ENCODE results near the gene LONP1.

LONP1 gene

GRCh38 chr19:5698635-5699422 lies 21.1 kb downstream of the LONP1 start:
- TF ChIP-seq CTCF (IDR thresholded peaks at IDR 0.05; ENCODE audit: low read depth, low read length) = no peak
- DNase-seq (ENCODE audit: extremely low read depth, low read depth) = no peak

DNA sequence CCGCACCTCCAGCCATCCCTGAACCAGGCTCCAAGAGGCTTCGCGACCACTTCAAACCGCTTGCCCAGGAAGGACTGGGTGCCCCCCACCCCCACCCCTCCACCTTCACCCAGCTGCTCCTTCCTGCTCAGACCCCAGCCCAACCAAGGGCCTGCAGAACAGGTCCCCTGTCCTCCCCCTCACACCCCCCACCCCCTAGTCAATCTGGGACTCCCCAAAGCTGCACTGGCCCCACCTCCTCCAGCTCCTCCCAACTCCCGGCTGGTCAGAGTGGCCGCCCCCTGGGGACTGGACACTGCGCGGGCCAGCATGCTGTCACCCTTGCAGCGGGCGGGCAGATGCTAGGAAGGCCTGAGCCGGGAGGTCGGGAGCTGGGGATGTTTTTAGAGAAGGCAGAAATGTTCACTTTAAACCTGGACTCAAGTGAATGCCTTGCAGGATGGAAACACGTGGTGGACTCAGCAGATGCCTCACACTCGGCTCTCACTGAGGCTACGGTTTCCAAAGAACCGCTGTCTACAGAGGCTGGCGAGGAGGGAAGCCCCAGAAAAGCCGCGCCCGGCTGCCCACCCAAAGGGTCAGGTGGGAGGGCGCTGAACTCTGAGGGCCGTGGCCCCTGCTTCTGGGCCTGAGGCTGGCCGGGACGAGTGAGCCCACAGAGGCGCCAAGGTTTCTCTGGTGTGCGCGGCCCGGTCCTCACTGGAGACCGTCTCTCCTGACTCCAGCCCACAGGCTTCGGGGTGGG lies 21.9 kb downstream of the LONP1 start:
- DNase-seq (ENCODE audit: extremely low read depth, low read depth) = no peak

DNA sequence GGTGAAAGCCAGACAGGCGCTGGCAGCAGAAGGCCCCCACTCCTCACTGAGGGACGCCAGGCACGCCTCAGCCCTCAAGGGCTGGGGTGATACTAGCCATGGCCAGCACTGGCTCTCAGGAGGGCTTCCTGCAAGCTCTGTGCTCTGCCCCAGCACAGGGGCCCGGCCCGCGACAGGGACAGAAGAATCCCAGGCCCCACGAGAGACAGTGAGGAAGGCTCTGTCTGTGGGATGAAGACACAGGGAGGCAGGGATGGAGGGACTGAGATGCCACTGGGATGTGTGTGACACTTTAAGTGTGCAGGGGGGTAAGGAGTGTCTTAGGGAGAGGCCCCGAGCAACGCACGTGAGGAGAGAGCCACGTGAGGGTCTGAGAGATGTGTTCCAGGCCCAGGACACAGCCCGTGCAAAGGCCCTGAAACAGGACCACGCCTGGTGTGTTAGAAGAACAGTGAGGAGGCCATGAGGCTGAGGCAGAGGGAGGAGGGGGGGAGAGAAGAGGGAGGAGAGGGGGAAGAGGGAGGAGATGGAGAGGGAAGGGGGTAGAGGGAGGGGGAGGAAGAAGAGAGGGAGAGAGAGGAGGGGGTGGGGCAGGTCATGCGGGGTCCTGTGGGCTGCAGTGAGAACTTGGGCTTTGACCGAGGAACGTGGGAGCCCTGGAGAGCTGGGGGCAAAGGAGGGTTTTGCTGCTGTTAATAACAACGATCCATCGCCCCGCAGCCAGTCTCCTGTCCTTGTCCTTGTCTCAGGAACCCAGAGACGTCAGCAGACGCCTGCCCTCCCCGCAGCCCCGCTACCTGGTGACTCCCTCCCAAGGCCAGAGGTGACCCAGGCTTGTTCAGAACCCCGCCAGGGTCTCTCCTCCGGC lies 22.7 kb downstream of the LONP1 start:
- no peak for DNase-seq (ENCODE audit: extremely low read depth, low read depth)
- no peak for TF ChIP-seq CTCF (IDR thresholded peaks at IDR 0.05; ENCODE audit: low read depth, low read length)

More for the DNA sequence above, 21.9 kb downstream of the LONP1 start:
- TF ChIP-seq CTCF (IDR thresholded peaks at IDR 0.05; ENCODE audit: low read depth, low read length) = no peak

- no peak for TF ChIP-seq CTCF (IDR thresholded peaks at IDR 0.05; ENCODE audit: low read depth, low read length)
Measured at GRCh38 chr19:5696196-5697021, 23.5 kb downstream of the LONP1 start.

DNA sequence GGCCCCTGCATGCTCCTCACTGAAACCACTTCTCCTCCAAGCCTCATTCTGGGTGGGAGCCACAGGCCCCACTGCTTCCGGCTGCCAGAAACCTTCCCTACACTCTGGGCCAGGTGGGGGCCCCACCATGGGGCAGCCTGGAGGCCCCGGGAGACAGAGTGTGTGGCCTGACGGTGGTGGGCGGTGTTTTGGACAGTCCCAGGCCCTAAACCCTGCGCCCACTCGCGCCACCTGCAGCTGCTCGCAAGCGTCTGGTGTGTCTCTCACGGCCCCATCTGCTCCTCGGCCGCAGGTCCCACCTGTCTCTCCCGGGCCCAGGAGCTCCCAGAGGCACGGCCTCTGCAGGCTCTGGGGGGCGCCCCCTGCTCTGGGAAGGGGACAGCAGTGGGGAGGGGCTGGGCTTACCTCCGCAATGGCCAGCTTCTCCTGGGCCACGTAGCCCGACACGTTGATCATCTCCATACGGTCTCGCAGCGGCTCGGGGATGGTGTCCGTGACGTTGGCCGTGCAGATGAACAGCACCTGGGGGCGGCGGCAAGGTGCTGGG lies 24.2 kb downstream of the LONP1 start:
- TF ChIP-seq CTCF (IDR thresholded peaks at IDR 0.05; ENCODE audit: low read depth, low read length) = no peak
- no peak for DNase-seq (ENCODE audit: extremely low read depth, low read depth)

More at GRCh38 chr19:5696196-5697021, 23.5 kb downstream of the LONP1 start:
- no peak for DNase-seq (ENCODE audit: extremely low read depth, low read depth)

- TF ChIP-seq CTCF (IDR thresholded peaks at IDR 0.05; ENCODE audit: low read depth, low read length) = no peak
- no peak for DNase-seq (ENCODE audit: extremely low read depth, low read depth)
Measured at GRCh38 chr19:5694956-5695648, 24.8 kb downstream of the LONP1 start.
